GM12874 (cell line): ENCODE data around the gene ZNF358.

ENCODE experiments used
- TF ChIP-seq, protein P1 (sequence below): IDR thresholded peaks from 2 replicates; pipeline ENCODE4 v1.5.1; 2011; ENCODE audit warnings: low read depth, mild to moderate bottlenecking, control low read depth, low read length, moderate library complexity; ENCODE audit not compliant: insufficient read depth

ZNF358 gene

DNA sequence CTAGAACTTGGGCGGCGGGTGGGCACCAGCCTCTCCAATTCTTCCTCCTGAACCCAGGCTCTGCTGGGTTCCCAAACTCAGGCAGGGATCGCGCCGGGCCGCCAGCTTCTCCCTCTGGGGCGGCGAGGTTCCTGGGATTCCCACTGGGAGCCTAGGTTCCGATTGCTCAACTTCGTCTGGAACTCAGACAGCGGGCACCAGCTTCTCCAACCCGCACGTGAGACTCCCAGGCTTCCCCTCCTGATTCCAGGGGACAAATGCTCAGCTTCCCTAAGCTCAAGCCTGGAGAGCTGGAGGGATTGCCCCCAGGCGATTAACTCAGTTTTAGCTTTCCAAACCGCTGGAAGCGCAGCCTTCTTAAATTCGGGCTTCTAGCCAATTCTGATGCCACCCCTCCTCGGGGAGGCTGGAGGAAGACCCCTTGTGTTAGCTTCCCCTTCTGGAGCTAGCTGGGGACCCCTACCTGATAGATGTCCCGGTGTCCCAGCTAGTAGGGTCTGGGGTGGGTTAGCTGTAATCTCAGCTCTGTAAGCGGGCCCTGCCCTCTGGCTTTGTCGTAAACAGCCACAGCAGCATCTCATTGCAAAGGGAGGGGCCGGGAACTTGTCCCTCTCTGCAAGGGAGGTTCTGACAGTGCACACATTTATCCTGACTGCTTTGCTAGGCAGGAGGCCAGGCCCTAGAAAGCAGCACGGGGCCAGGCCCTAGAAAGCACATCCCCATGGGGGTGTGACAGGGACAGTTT, 7.2 kb downstream of the ZNF358 start:
- TF ChIP-seq, protein P1, sequence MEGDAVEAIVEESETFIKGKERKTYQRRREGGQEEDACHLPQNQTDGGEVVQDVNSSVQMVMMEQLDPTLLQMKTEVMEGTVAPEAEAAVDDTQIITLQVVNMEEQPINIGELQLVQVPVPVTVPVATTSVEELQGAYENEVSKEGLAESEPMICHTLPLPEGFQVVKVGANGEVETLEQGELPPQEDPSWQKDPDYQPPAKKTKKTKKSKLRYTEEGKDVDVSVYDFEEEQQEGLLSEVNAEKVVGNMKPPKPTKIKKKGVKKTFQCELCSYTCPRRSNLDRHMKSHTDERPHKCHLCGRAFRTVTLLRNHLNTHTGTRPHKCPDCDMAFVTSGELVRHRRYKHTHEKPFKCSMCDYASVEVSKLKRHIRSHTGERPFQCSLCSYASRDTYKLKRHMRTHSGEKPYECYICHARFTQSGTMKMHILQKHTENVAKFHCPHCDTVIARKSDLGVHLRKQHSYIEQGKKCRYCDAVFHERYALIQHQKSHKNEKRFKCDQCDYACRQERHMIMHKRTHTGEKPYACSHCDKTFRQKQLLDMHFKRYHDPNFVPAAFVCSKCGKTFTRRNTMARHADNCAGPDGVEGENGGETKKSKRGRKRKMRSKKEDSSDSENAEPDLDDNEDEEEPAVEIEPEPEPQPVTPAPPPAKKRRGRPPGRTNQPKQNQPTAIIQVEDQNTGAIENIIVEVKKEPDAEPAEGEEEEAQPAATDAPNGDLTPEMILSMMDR = no peak

GRCh38 chr19:7524523-7524922, 8.6 kb downstream of the ZNF358 start:
- TF ChIP-seq, protein P1 = no peak

DNA sequence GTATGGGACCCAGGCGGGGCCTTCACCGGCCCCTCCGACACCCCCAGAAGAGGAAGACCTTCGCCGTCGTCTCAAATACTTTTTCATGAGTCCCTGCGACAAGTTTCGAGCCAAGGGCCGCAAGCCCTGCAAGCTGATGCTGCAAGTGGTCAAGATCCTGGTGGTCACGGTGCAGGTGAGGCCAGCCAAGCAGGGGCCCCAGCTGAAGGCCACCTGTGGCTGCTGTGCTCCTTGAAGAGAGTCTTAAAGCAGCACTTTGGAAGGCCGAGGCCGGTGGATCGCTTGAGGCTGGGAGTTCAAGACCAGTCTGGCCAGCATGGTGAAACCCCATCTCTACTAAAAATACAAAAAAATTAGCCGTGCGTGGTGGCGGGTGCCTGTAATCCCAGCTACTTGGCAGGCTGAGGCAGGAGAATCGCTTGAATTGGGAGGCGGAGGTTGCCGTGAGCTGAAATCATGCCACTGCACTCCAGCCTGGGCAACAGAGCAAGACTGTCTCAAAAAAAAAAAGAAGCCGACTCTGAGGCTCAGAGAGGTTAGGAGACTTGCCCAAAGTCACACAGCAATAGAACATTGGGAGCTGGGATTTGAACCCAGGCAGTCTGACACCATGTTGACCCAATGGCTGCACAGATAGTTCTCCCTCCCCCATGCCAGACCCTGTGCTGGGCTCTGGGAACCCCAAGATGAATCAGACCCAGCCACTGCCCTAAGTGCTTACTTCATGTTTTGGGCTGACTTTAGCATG, 9.3 kb downstream of the ZNF358 start:
- TF ChIP-seq, protein P1 = no peak

DNA sequence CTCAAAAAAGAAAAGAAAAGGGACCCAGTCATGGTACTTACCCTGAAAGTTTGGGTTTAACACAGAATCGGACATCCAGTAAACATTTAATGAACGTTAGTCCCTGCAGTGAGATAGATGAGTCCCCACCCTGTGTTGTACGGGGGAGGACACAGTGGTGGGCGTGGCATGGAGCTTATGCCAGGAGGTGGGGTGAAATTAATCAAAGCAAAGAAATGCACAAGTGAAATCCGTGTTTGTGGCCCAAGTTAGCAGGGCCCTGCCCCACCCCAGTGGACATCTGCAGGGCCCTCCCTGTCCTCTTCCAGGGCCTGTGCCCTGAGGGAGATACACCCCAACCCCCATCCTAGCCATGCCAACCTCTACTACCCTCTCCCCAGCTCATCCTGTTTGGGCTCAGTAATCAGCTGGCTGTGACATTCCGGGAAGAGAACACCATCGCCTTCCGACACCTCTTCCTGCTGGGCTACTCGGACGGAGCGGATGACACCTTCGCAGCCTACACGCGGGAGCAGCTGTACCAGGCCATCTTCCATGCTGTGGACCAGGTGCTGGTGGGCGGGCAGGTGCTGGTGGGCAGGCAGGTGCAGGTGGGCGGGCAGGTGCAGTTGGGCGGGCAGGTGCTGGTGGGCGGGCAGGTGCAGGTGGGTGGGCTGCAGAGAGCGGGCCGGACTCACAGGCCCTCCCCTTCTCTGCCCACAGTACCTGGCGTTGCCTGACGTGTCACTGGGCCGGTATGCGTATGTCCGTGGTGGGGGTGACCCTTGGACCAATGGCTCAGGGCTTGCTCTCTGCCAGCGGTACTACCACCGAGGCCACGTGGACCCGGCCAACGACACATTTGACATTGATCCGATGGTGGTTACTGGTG, 10.4 kb downstream of the ZNF358 start:
- TF ChIP-seq, protein P1 = no peak

DNA sequence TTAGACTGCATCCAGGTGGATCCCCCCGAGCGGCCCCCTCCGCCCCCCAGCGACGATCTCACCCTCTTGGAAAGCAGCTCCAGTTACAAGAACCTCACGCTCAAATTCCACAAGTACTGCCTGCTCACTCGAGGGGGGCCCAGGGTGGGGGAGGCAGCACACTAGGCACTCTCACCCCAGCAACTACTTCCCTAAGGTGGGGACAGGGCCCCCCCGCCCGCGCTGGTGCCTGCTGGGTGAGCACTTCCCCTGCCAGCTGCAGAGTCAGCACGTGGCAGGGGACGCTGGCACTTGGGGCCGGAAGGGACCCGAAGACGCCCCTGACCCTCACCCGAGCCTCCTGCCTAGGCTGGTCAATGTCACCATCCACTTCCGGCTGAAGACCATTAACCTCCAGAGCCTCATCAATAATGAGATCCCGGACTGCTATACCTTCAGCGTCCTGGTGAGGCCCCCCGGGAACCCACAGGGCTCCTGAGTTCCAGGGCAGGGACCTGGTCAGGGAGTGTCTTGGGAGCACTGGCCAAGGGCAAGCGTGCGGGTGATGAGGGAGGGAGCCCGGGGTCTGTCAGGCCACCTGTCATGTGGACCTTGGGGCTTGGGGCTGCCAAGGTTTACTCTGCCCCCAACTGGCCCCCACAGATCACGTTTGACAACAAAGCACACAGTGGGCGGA, 11.8 kb downstream of the ZNF358 start:
- TF ChIP-seq, protein P1 = no peak

DNA sequence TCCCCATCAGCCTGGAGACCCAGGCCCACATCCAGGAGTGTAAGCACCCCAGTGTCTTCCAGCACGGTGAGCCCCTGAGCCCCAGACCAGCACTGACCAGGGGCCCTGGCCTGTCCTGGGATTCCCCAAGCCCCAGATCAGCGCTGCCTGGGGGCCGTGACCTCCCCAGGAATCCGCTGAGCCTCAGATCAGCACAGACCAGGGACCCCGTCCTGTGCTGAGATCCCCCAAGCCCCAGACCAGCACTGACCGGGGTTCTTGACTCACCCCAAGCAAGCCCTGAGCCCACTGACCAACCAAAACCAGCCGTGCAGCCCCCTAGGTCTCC, 12.3 kb downstream of the ZNF358 start:
- TF ChIP-seq, protein P1 = no peak
